Left colon (tissue), 2 donors: ENCODE results near the gene NAALADL2. TPM values are rescaled to one million over a fixed set of nuclear protein-coding genes. Genes with fewer than 3 reads are reported as not detected.
"Not testable (repeated sequence)": the region's sequence is repeated elsewhere in the genome, so short reads cannot be mapped to it uniquely, and the experiment has no call there.

Source experiments
- ATAC-seq: fragments of 200-7000 bp; cut with Tn5 transposase; one replicate; pipeline ENCODE4 v1.9.1; 2020; ENCODE audit warnings: mild to moderate bottlenecking, moderate library complexity
- DNase-seq, 2 donors: peaks; one replicate each; pipeline ENCODE4 v3.0.0-alpha.2; 2020
- intact Hi-C, 2 donors: fragments of 100-400 bp; cut with DNase I in 1 of 2; cut with micrococcal nuclease in 1 of 2; formaldehyde crosslinking; loops; one replicate each; pipeline versions ENCODE4 v1.11.2 to v1.14.0; 2022; cut with DNase I, micrococcal nuclease
- total RNA-seq, 2 donors: library from RNA; stranded (reverse); fragmentation: NEBNext Ultra II Directional; extraction: Animal tissue kit (Norgen Biotek cat#: 25700); gene quantifications; one replicate each; pipeline ENCODE4 v1.2.1, GENCODE V29; 2021
- donor health status: DM: no; HTN: no; CAD: no.
- donor health status: DM: yes; HTN: yes; CAD: no.

NAALADL2 gene
- total RNA-seq, 2 donors from 2014 or later = 20.7 to 21.1 TPM

- DNase-seq, intact Hi-C loops: not testable (repeated sequence)
These were observed 669.6 kb downstream of the NAALADL2 start for GRCh38 chr3:175528693-175529092.

GRCh38 chr3:175535351-175535750 is 676.2 kb downstream of the NAALADL2 start:
- intact Hi-C loops = no loop called here
- no peak for ATAC-seq
- DNase-seq = no peak

More at GRCh38 chr3:175528693-175529092, 669.6 kb downstream of the NAALADL2 start:
- ATAC-seq = not testable (repeated sequence)

GRCh38 chr3:175546115-175546514 is 687.0 kb downstream of the NAALADL2 start:
- ATAC-seq (no peak), DNase-seq (no peak)
- intact Hi-C loops = no loop called here

GRCh38 chr3:175552929-175553328 is 693.8 kb downstream of the NAALADL2 start:
- ATAC-seq (no peak), DNase-seq (no peak)
- intact Hi-C loops = no loop called here

GRCh38 chr3:175554801-175555200 is 695.7 kb downstream of the NAALADL2 start:
- ATAC-seq = no peak
- DNase-seq = no peak
- intact Hi-C loops = no loop called here

GRCh38 chr3:175558261-175558660 is 699.1 kb downstream of the NAALADL2 start:
- DNase-seq (no peak), ATAC-seq (no peak)

GRCh38 chr3:175564363-175564762 is 705.2 kb downstream of the NAALADL2 start:
- DNase-seq (no peak), ATAC-seq (no peak)
- intact Hi-C loops = no loop called here

More at GRCh38 chr3:175558261-175558660, 699.1 kb downstream of the NAALADL2 start:
- intact Hi-C loops = no loop called here

GRCh38 chr3:175571096-175571495 is 712.0 kb downstream of the NAALADL2 start:
- intact Hi-C loops = no loop called here
- ATAC-seq = no peak

GRCh38 chr3:175573226-175573625 is 714.1 kb downstream of the NAALADL2 start:
- no peak for DNase-seq
- intact Hi-C loops = no loop called here
- no peak for ATAC-seq

More at GRCh38 chr3:175571096-175571495, 712.0 kb downstream of the NAALADL2 start:
- no peak for DNase-seq

GRCh38 chr3:175580318-175580717 is 721.2 kb downstream of the NAALADL2 start:
- intact Hi-C loops = no loop called here
- no peak for ATAC-seq
- DNase-seq = no peak

GRCh38 chr3:175585898-175586297 is 726.8 kb downstream of the NAALADL2 start:
- no peak for ATAC-seq
- intact Hi-C loops = no loop called here
- DNase-seq = no peak

- intact Hi-C loops = no loop called here
- ATAC-seq = no peak
- DNase-seq = no peak
These were observed 731.6 kb downstream of the NAALADL2 start for GRCh38 chr3:175590745-175591144.

GRCh38 chr3:175591375-175591774 is 732.2 kb downstream of the NAALADL2 start:
- no peak for DNase-seq
- intact Hi-C loops = no loop called here
- ATAC-seq = no peak

- ATAC-seq (no peak), DNase-seq (no peak)
- intact Hi-C loops = no loop called here
These were observed 734.2 kb downstream of the NAALADL2 start for GRCh38 chr3:175593331-175593730.

GRCh38 chr3:175598740-175599139 is 739.6 kb downstream of the NAALADL2 start:
- intact Hi-C loops = no loop called here
- ATAC-seq (no peak), DNase-seq (no peak)

- no peak for DNase-seq
These were observed 742.4 kb downstream of the NAALADL2 start for GRCh38 chr3:175601521-175601920.

GRCh38 chr3:175605851-175606250 is 746.7 kb downstream of the NAALADL2 start:
- no peak for ATAC-seq
- DNase-seq = no peak
- intact Hi-C loops = no loop called here

More at GRCh38 chr3:175601521-175601920, 742.4 kb downstream of the NAALADL2 start:
- peak; percentile 54 for ATAC-seq
- intact Hi-C loops = no loop called here

GRCh38 chr3:175606650-175607318 is 747.6 kb downstream of the NAALADL2 start:
- no peak for DNase-seq
- ATAC-seq = no peak
- intact Hi-C loops = no loop called here

- no peak for ATAC-seq
- intact Hi-C loops = no loop called here
- DNase-seq = no peak
These were observed 749.2 kb downstream of the NAALADL2 start for GRCh38 chr3:175608356-175608755.

GRCh38 chr3:175608911-175609310 is 749.8 kb downstream of the NAALADL2 start:
- DNase-seq (no peak), ATAC-seq (no peak)
- intact Hi-C loops = no loop called here
